ENCODE measurements around the gene ERMP1.
"Not testable (repeated sequence)": the region's sequence is repeated elsewhere in the genome, so short reads cannot be mapped to it uniquely, and the experiment has no call there.

ERMP1 gene, protein sequence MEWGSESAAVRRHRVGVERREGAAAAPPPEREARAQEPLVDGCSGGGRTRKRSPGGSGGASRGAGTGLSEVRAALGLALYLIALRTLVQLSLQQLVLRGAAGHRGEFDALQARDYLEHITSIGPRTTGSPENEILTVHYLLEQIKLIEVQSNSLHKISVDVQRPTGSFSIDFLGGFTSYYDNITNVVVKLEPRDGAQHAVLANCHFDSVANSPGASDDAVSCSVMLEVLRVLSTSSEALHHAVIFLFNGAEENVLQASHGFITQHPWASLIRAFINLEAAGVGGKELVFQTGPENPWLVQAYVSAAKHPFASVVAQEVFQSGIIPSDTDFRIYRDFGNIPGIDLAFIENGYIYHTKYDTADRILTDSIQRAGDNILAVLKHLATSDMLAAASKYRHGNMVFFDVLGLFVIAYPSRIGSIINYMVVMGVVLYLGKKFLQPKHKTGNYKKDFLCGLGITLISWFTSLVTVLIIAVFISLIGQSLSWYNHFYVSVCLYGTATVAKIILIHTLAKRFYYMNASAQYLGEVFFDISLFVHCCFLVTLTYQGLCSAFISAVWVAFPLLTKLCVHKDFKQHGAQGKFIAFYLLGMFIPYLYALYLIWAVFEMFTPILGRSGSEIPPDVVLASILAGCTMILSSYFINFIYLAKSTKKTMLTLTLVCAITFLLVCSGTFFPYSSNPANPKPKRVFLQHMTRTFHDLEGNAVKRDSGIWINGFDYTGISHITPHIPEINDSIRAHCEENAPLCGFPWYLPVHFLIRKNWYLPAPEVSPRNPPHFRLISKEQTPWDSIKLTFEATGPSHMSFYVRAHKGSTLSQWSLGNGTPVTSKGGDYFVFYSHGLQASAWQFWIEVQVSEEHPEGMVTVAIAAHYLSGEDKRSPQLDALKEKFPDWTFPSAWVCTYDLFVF

GRCh38 chr9:5832538-5833529 is at the start of gene ERMP1:
ERMP1 (minus strand) TSS chr9:5833117; CDS start chr9:5833027, 90 bp downstream.
- peak; percentile 67 for DNase-seq

- not testable (repeated sequence) for DNase-seq
Observed at GRCh38 chr9:5882244-5883012, 49.5 kb upstream of the ERMP1 start.

GRCh38 chr9:5879419-5880181 is 46.7 kb upstream of the ERMP1 start:
- peak; percentile 37 for DNase-seq

DNA sequence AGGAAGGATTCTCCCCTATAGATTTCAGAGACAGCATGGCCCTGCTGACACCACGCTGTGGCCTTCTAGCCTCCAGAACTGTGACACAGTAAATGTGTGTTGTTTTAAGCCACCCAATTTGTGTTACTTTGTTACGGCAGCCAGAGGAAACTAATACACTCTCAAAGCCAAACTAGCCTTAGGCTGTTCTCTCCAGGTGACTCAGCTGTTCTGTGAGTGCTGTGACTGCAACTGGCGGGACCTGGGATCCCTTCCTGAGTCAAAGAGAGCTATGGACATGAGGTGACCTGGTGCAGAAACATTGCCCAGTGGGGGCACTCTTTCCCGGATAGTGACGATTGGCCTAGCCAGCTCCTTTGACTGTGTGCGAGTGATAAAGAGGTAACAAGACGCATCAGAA is 43.8 kb upstream of the ERMP1 start:
- no peak for DNase-seq

GRCh38 chr9:5876026-5876425 is 43.1 kb upstream of the ERMP1 start:
- no peak for DNase-seq

DNA sequence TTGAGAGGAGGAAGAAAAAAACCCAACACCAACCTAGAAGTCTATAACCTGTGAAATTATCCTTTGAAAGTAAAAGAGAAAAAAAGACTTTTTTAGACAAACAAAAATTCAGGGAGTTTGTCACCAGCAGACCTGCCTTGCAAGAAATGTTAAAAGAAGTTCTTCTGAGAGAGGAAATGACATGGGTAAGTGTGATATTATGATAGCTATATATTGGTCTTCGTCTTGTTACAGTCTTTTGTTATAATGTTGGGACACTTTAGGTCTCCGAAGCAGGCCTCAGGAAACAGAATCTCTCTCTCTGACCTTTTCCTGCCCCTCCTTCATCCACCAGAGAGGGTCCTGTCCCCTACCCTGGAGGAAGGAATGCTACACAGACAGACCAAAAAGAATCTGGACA is 41.1 kb upstream of the ERMP1 start:
- no peak for DNase-seq

DNA sequence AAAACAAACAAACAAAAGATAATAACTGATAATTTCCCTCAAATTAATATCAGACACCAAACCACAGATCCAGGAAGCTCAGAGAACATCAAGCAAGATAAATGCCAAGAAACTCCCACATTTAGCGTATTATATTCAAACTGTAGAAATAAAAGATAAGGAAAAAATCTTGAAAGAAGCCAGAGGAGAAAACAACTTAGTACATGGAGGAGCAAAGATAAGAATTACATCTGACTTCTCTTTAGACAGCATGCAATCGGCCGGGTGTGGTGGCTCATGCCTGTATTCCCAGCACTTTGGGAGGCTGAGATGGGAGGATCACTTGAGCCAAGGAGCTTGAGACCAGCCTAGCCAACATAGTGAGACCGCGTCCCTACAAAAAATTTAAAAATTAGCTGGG is 40.5 kb upstream of the ERMP1 start:
- DNase-seq, result no peak

DNA sequence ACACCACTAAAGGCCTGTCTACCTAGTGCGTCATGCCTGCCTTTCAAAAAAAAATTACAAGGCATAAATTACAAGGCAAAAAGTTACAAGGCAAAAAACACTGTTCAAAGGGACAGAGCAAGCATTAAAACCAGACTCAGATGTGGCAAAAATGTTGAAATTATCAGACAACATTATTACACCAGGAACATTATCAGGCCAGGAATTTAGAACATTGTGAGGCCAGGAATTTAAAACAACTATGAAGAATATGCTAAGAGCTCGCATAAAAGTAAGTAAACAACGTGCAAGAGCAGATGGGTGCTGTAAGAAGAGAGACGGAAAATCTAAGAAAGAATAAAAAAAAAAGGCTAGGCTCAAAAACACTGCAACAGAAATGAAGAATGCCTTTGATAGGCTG is 39.6 kb upstream of the ERMP1 start:
- DNase-seq, result no peak

GRCh38 chr9:5871785-5872184 is 38.9 kb upstream of the ERMP1 start:
- DNase-seq, result no peak

DNA sequence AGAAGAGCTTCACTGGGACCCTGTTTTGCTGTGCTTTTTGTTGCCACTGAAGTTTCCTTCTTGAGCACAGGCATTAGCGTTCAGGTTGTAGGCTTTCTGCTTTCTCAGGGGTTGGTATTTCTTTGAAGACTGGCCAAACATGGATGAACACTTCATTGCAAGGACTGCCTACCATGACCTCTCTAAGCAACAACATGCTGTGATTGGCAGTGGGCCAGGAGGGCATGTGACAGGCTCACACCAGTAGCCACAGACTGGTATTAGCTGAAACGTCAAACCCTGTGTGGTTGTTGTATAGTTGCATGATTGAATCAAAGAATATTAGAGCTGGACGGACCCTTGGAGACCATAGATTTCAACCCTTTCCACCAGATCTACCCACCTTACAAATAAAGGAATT is 37.8 kb upstream of the ERMP1 start:
- DNase-seq, result no peak

DNA sequence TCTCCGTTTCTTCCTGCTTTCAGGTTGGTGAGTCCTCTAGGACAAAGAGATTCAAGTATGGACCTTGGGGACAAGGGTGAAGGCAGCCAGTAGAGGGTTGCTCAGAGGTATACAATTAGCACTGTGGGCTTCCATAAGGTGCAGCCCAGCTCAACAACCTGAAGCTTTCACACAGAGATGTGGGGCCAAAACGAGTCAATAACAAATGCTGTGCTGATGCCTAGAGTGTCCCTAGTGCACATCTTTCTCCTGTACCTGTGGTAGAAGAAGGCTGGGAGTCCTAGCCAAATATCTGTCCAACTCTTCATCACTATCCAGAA is 37.1 kb upstream of the ERMP1 start:
- no peak for DNase-seq

- DNase-seq, result no peak
Observed at GRCh38 chr9:5869315-5870019, 36.5 kb upstream of the ERMP1 start.

DNA sequence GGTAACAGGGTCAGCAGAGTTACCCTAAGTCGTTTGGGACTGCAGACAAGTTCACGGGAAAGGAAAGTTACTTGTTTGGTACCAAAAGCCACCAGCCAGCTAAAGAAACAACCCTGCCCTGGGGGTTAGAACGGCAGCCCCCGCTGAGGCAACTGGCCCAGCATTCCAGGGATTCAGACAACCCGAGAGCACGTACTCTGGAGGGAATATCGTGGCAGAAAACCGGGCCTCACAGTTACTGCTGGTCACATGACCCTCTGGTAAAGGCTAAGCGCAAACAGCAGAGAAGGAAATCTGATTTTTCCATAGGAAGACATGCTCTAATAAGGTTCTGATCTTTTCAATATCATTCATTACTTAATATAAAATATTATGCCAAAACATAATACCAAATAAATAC is 35.3 kb upstream of the ERMP1 start:
- DNase-seq, result no peak

GRCh38 chr9:5866685-5867084 is 33.8 kb upstream of the ERMP1 start:
- DNase-seq, result no peak

GRCh38 chr9:5866272-5866671 is 33.4 kb upstream of the ERMP1 start:
- DNase-seq, result no peak

GRCh38 chr9:5864446-5864845 is 31.5 kb upstream of the ERMP1 start:
- no peak for DNase-seq

DNA sequence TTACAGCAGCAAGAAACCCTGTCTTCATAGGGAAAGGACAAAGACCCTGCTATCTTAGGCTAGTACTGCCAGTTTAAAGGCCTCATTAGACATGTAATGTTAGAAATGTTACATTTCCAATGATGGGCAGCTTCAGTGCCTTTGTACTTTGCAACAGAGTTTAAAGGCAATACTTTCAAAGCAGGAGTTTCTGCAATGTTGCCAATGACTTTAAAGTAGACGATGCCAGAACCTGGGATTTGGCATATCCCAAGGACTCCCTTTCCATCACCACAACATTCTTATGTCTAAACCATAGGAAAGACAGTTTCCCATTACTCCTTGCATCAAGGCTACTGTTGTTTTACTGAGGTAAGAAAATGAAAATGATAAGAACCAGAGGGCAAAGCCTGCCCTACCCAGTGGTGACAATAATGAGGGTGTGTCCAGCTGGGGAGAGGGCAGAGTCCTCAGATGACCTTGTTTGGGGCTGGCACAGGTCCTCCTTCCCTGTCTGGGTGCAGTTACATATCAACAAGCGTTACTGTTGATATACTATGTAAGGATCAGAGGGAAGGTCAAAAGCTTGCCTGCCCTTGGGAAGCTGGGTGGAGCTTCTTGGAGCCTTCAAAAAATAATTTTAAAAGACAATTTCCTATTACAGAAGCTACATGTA is 30.3 kb upstream of the ERMP1 start:
- DNase-seq, result no peak

GRCh38 chr9:5858833-5859232 is 25.9 kb upstream of the ERMP1 start:
- no peak for DNase-seq

DNA sequence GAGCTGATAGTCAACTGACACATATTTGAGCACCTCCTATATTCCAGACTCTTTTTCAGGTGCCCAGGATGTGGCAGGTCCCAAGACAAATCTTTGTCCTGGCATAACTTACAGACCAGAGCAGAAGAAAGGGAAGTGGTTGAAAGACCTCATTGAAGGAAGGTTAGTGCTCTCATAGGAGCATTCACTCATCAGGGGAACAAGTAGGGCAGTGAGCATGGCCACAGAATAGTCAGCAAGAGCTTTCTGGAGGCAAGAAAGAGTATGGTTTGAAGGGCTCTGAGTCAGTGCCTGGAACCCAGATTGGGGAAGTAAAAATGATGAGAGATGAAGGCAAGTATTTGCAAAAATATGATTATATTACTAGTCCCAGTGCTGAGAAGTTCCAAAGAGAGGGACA is 25.0 kb upstream of the ERMP1 start:
- no peak for DNase-seq

All from T1000 (cell line).